Mesodermal cell (in vitro differentiated cells): ENCODE results near the gene TRIM6.

Experiments used
- H3K27ac ChIP-seq: 2 replicates; pipeline ENCODE4 v1.7.0; 2013; ENCODE audit warnings: mild to moderate bottlenecking, low read depth, low read length, moderate library complexity; ENCODE audit not compliant: severe bottlenecking
- H3K36me3 ChIP-seq: 2 replicates; pipeline ENCODE4 v1.7.1; 2013; ENCODE audit warnings: mild to moderate bottlenecking, low read length, moderate library complexity; ENCODE audit not compliant: control insufficient read depth, insufficient read depth
- H3K4me1 ChIP-seq: one replicate; pipeline ENCODE4 v1.7.1; 2013; ENCODE audit warnings: mild to moderate bottlenecking, low read length; ENCODE audit not compliant: insufficient read depth, control insufficient read depth, poor library complexity, severe bottlenecking
- H3K4me3 ChIP-seq: 2 replicates; pipeline ENCODE4 v1.7.0; 2013; ENCODE audit warnings: low read length, control low read depth, mild to moderate bottlenecking; ENCODE audit not compliant: insufficient read depth, poor library complexity, severe bottlenecking; ENCODE audit errors: extremely low read depth
- H3K9me3 ChIP-seq: 2 replicates; pipeline ENCODE4 v1.7.1; 2013; ENCODE audit warnings: mild to moderate bottlenecking, low read length, moderate library complexity; ENCODE audit not compliant: control insufficient read depth
- WGBS, 2 experiments: methylation state at CpG; one replicate each; pipeline ENCODE4 v1.1.5; 2013; ENCODE audit warnings: missing lambda C conversion rate in 2 of 2; ENCODE audit not compliant: insufficient coverage in 2 of 2; 5-methylcytosine and 5-hydroxymethylcytosine counted together

TRIM6 gene

GRCh38 chr11:5603326-5603725 is 6.9 kb downstream of the TRIM6 start:
- no peaks in the 10 kb centered on the region for H3K9me3 ChIP-seq
- no peak overlapping the region for H3K4me3 ChIP-seq
- no peak overlapping the region for H3K27ac ChIP-seq
- H3K36me3 ChIP-seq, result peaks cover 14% of the 10 kb centered on the region
- H3K4me1 ChIP-seq, result no peaks in the 10 kb centered on the region
- 93 to 98% methylated on average over 8 of the region's 8 CpGs for WGBS, 2 experiments

DNA sequence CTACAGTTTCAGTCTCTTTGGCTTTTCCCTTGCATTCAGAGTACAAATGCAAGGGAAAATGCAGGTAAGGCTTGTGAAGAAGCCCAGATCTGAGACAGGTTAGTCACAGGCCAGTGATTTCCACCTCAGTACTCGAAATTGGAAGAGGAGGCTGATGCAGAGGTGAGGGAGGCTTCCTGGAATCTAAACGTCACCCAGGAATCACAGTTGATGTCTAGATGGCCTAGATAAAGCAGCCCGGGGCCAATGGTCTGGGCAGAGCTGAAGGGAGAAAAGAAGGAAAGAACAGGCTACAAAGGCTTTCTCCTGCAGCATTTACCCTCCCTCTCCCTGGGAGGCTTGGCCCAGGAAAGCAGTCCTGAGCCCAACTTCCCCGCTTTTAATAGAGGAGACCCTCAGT is 8.5 kb downstream of the TRIM6 start:
- H3K4me3 ChIP-seq, result no peak overlapping the region
- peaks cover 19% of the 10 kb centered on the region for H3K36me3 ChIP-seq
- WGBS, 2 experiments, result 86 to 90% methylated on average over 3 to 4 of the region's 4 CpGs
- H3K9me3 ChIP-seq, result no peaks in the 10 kb centered on the region
- H3K27ac ChIP-seq, result no peak overlapping the region
- H3K4me1 ChIP-seq, result no peaks in the 10 kb centered on the region

DNA sequence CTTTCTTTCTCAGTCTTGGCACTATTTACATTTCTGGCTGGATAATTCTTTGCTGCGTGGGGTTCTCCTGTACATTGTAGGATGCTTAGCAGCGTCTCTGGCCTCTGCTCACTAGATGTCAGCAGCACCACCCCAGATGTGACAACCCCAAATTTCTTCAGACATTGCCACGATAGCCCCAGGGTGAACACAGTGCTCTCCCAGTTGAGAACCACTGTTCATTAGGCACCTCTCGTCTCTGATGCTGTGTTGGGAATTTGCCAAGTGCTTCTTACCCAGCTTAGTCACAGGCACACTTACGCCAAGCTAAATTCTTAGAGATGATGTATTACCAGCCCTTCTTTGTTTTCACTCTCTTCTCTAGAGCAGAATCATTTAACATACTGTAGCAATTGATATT is 9.4 kb downstream of the TRIM6 start:
- WGBS, 2 experiments, result 98 to 100% methylated on average over 3 of the region's 5 CpGs
- H3K4me3 ChIP-seq, result no peak overlapping the region

GRCh38 chr11:5608808-5609207 is 12.4 kb downstream of the TRIM6 start:
- WGBS, 2 experiments, result 88 to 94% methylated on average over 6 of the region's 6 CpGs
- Histone ChIP-seq H3K4me3 (no peak overlapping the region), H3K9me3 (no peaks in the 10 kb centered on the region), H3K4me1 (no peaks in the 10 kb centered on the region), H3K27ac (no peak overlapping the region), H3K36me3 (peaks cover 27% of the 10 kb centered on the region)

More for the DNA sequence above, 9.4 kb downstream of the TRIM6 start:
- Histone ChIP-seq H3K4me1 (no peaks in the 10 kb centered on the region), H3K27ac (no peak overlapping the region), H3K36me3 (peaks cover 27% of the 10 kb centered on the region), H3K9me3 (no peaks in the 10 kb centered on the region)

GRCh38 chr11:5610446-5610845 is 14.0 kb downstream of the TRIM6 start:
- H3K4me3 ChIP-seq, result no peak overlapping the region
- 88 to 98% methylated on average over 2 to 4 of the region's 5 CpGs for WGBS, 2 experiments
- H3K9me3 ChIP-seq, result no peaks in the 10 kb centered on the region
- no peaks in the 10 kb centered on the region for H3K4me1 ChIP-seq
- peaks cover 22% of the 10 kb centered on the region for H3K36me3 ChIP-seq
- no peak overlapping the region for H3K27ac ChIP-seq

- Histone ChIP-seq H3K4me3 (no peak overlapping the region), H3K4me1 (no peaks in the 10 kb centered on the region), H3K27ac (no peak overlapping the region), H3K36me3 (peaks cover 22% of the 10 kb centered on the region), H3K9me3 (no peaks in the 10 kb centered on the region)
- WGBS, 2 experiments, result 76 to 95% methylated on average over 6 to 9 of the region's 11 CpGs
Measured at GRCh38 chr11:5611627-5612026, 15.2 kb downstream of the TRIM6 start.

GRCh38 chr11:5618807-5619206 is 22.4 kb downstream of the TRIM6 start:
- H3K4me3 ChIP-seq, result no peak overlapping the region
- H3K36me3 ChIP-seq, result no peaks in the 10 kb centered on the region
- WGBS, 2 experiments, result 84% methylated on average over 3 of the region's 3 CpGs; no CpG with 5 or more reads in 1 of the 2 experiments
- H3K4me1 ChIP-seq, result peaks cover 13% of the 10 kb centered on the region
- H3K9me3 ChIP-seq, result no peaks in the 10 kb centered on the region
- H3K27ac ChIP-seq, result no peak overlapping the region

GRCh38 chr11:5620651-5621521 is 24.4 kb downstream of the TRIM6 start:
- H3K4me1 ChIP-seq, result peaks cover 13% of the 10 kb centered on the region
- H3K36me3 ChIP-seq, result no peaks in the 10 kb centered on the region
- H3K4me3 ChIP-seq, result no peak overlapping the region
- WGBS, 2 experiments, result 33 to 62% methylated on average over 1 to 2 of the region's 3 CpGs
- peak overlapping the region; percentile 89 for H3K27ac ChIP-seq
- H3K9me3 ChIP-seq, result no peaks in the 10 kb centered on the region

DNA sequence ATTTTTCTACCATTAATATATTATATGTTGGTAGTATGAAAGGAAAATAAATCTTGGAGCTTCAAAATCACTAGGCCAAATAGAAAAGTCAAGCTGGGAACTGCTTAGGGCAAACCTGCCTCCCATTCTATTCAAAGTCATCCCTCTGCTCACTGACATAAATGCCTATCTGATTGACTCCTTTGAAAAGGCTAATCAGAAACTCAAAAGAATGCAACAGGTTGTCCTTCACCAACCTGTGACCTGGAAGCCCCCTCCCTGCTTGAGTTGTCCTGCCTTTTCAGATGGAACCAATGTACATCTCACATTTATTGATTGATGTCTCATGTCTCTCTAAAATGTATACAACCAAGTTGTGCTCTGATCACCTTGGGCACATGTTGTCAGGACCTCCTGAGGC is 25.1 kb downstream of the TRIM6 start:
- Histone ChIP-seq H3K36me3 (no peaks in the 10 kb centered on the region), H3K4me1 (peaks cover 13% of the 10 kb centered on the region), H3K27ac (peak overlapping the region; percentile 89), H3K4me3 (no peak overlapping the region), H3K9me3 (no peaks in the 10 kb centered on the region)

DNA sequence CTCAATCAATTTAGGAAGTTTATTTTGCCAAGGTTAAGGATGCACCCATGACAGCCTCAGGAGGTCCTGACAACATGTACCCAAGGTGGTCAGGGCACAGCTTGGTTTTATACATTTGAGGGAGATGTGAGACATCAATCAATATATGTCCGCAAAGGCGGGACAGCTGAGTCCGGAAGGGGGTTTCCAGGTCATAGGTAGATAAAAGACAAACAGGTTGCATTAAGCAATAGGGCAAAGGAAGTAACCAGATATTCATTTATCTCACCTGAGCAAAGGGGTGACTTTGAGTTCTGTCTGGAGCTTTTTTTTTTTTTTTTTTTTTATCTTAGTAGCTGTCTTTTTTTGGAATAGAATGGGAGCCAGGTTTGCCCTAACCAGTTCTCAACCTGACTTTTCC is 26.4 kb downstream of the TRIM6 start:
- Histone ChIP-seq H3K4me1 (peaks cover 13% of the 10 kb centered on the region), H3K9me3 (no peaks in the 10 kb centered on the region), H3K36me3 (no peaks in the 10 kb centered on the region), H3K27ac (no peak overlapping the region), H3K4me3 (no peak overlapping the region)
- 60 to 92% methylated on average over 1 to 3 of the region's 3 CpGs for WGBS, 2 experiments

DNA sequence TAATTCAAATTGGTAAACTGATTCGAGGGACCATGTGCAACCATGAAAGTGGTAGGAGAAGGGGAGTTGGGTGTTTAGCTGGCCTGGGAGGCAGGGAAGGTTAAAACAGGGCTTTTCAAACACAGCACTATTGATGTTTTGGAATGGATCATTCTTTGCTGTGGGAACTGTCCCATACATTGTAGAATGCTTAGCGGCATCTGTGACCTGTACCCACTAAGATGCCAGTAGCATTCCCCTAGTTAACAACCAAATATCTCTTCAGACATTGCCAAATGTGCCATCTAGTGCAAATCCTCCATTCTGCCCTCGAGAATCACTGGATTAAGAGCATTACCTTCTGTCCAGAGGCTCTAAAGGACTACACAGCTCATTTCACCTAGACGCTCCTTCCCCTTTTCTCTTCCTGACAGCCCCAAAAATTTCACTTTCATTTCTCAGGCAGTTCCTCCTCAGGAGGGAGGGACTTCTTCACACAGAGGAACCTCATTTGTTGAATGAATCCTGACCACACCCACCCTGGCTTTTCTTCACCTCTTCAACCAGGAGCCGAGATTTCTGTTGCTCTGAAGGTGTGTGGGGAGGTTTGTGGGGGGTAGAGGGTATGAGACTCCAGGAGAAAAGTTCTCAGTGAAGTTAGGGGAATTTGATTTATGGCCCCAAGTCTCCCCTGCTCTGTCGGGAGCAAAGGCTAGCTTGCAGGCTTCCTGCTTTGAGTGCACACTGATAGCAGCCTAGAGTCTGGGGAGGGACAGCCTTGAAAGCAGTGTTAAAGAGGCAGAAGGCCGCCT is 28.2 kb downstream of the TRIM6 start, which contains the start of gene TRIM34:
Gene TRIM34 (plus strand): TSS at position 513 of the 791 bp plus-strand sequence. CDS start 7,331 bp downstream, outside the sequence.
- H3K36me3 ChIP-seq, result no peaks in the 10 kb centered on the region
- H3K4me3 ChIP-seq, result peak within 1 kb of the TSS; percentile 19
- no peak within 1 kb of the TSS for H3K27ac ChIP-seq
- H3K4me1 ChIP-seq, result peaks cover 13% of the 10 kb centered on the region
- 75% methylated on average over 5 of the region's 7 CpGs for WGBS, 2 experiments
- H3K9me3 ChIP-seq, result no peaks in the 10 kb centered on the region
